Sigmoid colon (tissue), 7 donors: Measurements from ENCODE around the gene LYPD6. TPM values are rescaled to one million over a fixed set of nuclear protein-coding genes. Genes with fewer than 3 reads are reported as not detected.

ENCODE experiments used
- DNase-seq: peaks from one replicate; pipeline ENCODE4 v3.0.0-alpha.2; 2019
- H3K27ac ChIP-seq, 4 donors: fragments of 200-600 bp; sonication (generic); one replicate each; pipeline ENCODE4 v1.5.1; 2016 to 2019; ENCODE audit warnings: mild to moderate bottlenecking in 1 of 4
- H3K27me3 ChIP-seq, 3 donors: fragments of 200-600 bp; sonication (generic); one replicate each; pipeline ENCODE4 v1.5.1; 2019; ENCODE audit warnings: mild to moderate bottlenecking in 1 of 3
- H3K36me3 ChIP-seq, 4 donors: fragments of 200-600 bp; sonication (generic); one replicate each; pipeline ENCODE4 v1.5.1; 2016 to 2019
- H3K4me1 ChIP-seq, 4 donors: fragments of 200-600 bp; sonication (generic); one replicate each; pipeline ENCODE4 v1.5.1; 2017 to 2019
- H3K4me3 ChIP-seq, 4 donors: fragments of 200-600 bp; sonication (generic); one replicate each; pipeline ENCODE4 v1.5.1; 2017 to 2019; ENCODE audit warnings: mild to moderate bottlenecking in 2 of 4, moderate library complexity in 1 of 4
- H3K9me3 ChIP-seq, 4 donors: fragments of 200-600 bp in 3 of 4; sonication (generic) in 3 of 4; one replicate each; pipeline versions ENCODE4 v1.5.1 to v1.6.1; 2013 to 2019
- EP300 ChIP-seq, 4 donors: sonication (generic); formaldehyde crosslinking; IDR thresholded peaks; one replicate each; pipeline ENCODE4 v1.6.1; 2017; ENCODE audit warnings: antibody characterized with exemption in 4 of 4
- POLR2A ChIP-seq, 2 donors: fragments of 450-650 bp; IDR thresholded peaks; one replicate each; pipeline ENCODE4 v1.6.1; 2016; ENCODE audit warnings: antibody characterized with exemption in 2 of 2, mild to moderate bottlenecking in 2 of 2, moderate library complexity in 2 of 2
- POLR2AphosphoS5 ChIP-seq, 4 donors: sonication (generic); formaldehyde crosslinking; IDR thresholded peaks; one replicate each; pipeline ENCODE4 v1.6.1; 2017; ENCODE audit warnings: antibody characterized with exemption in 4 of 4
- WGBS, 2 donors: extraction: QIAGEN DNeasy Blood & Tissue Kit; methylation state at CpG; one replicate each; pipeline ENCODE4 v1.1.7; 2013; 5-methylcytosine and 5-hydroxymethylcytosine counted together
- intact Hi-C: fragments of 100-400 bp; cut with DNase I; formaldehyde crosslinking; loops from one replicate; pipeline ENCODE4 v1.15.1; 2023
- polyA plus RNA-seq, 3 donors: library from polyadenylated mRNA; stranded (reverse); fragments of 200-250 nt; gene quantifications; one replicate each; pipeline ENCODE4 v1.2.3, GENCODE V29; 2013
- total RNA-seq, 4 donors: library from RNA; depleted of rRNA; stranded (reverse); fragments of >200 nt; gene quantifications; one replicate each; pipeline ENCODE4 v1.1.0, GENCODE V29; 2016
- TF ChIP-seq, protein P1 (sequence below), 4 experiments: fragments of 450-650 bp in 3 of 4; fragments of 200-600 bp in 1 of 4; IDR thresholded peaks; one replicate each; pipeline ENCODE4 v1.5.1; 2016 to 2019; ENCODE audit warnings: antibody characterized with exemption in 4 of 4, mild to moderate bottlenecking in 3 of 4, moderate library complexity in 2 of 4
- donor health status: healthy with polysubstance abuse.
- donor health status: Bipolar disorder and iron deficiency.
- donor health status: healthy.

The LYPD6 gene
- total and polyA plus RNA-seq, 7 donors: 1.0 to 2.0 (median 1.4) TPM

- DNase-seq: no peak
- Histone ChIP-seq H3K9me3 (peaks cover 0 to 3% (median 0%) of the 10 kb centered on the region in 4 donors), H3K36me3 (no peaks in the 10 kb centered on the region), H3K4me3 (no peak overlapping the region), H3K27ac (no peak overlapping the region), H3K27me3 (no peaks in the 10 kb centered on the region), H3K4me1 (no peaks in the 10 kb centered on the region)
- intact Hi-C loops: no loop called here
- TF ChIP-seq POLR2A (IDR thresholded peaks at IDR 0.05) (no peak), EP300 (IDR thresholded peaks at IDR 0.05) (no peak), POLR2AphosphoS5 (IDR thresholded peaks at IDR 0.05) (no peak)
- TF ChIP-seq, protein P1, sequence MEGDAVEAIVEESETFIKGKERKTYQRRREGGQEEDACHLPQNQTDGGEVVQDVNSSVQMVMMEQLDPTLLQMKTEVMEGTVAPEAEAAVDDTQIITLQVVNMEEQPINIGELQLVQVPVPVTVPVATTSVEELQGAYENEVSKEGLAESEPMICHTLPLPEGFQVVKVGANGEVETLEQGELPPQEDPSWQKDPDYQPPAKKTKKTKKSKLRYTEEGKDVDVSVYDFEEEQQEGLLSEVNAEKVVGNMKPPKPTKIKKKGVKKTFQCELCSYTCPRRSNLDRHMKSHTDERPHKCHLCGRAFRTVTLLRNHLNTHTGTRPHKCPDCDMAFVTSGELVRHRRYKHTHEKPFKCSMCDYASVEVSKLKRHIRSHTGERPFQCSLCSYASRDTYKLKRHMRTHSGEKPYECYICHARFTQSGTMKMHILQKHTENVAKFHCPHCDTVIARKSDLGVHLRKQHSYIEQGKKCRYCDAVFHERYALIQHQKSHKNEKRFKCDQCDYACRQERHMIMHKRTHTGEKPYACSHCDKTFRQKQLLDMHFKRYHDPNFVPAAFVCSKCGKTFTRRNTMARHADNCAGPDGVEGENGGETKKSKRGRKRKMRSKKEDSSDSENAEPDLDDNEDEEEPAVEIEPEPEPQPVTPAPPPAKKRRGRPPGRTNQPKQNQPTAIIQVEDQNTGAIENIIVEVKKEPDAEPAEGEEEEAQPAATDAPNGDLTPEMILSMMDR (IDR thresholded peaks at IDR 0.05): no peak
- WGBS, 2 donors: 29 to 66% methylated on average over 1 of the region's 1 CpG
Measured at GRCh38 chr2:149513461-149513860, 183.1 kb downstream of the LYPD6 start.
